GM12878 (cell line): ENCODE results near the gene CHD6. TPM values are rescaled to one million over a fixed set of nuclear protein-coding genes. Genes with fewer than 3 reads are reported as not detected.

Experiments
- ATAC-seq: fragments of 200-7000 bp; cut with Tn5 transposase; 3 replicates; pipeline ENCODE4 v1.9.1; 2020; ENCODE audit warnings: mild to moderate bottlenecking, moderate library complexity
- BruUV-seq: library from RNA; stranded (reverse); fragments of 400-500 nt; replicated peaks from 2 replicates; lab custom pipeline; 2021; lab: Mats Ljungman, UMichigan
- CTCF ChIA-PET: fragments of 300-600 bp; sonication (Branson Sonifier 250); formaldehyde crosslinking; extraction: SDS; loops from one replicate; lab custom pipeline; 2021; ENCODE audit warnings: inconsistent platforms; lab: Yijun Ruan, JAX
- POLR2A ChIA-PET: fragments of 350-600 bp; formaldehyde crosslinking; extraction: SDS; loops from one replicate; lab custom pipeline; 2021; ENCODE audit warnings: inconsistent platforms; lab: Charles Lee
- RAD21 ChIA-PET: fragments of 300-600 bp; sonication (Branson Sonifier 250); formaldehyde crosslinking; loops from one replicate; lab custom pipeline; 2023; ENCODE audit warnings: antibody characterized with exemption; ENCODE audit not compliant: unreplicated experiment; lab: Charles Lee
- SMC1A ChIA-PET: fragments of 300-600 bp; sonication (Branson Sonifier 250); formaldehyde crosslinking; loops from one replicate; lab custom pipeline; 2023; ENCODE audit not compliant: unreplicated experiment, uncharacterized antibody; lab: Charles Lee
- DNase-seq: peaks from one replicate; pipeline ENCODE4 v3.0.0-alpha.2; 2011; ENCODE audit warnings: low read depth, low spot score
- FAIRE-seq: peaks from 3 replicates; lab custom pipeline; 2011; peaks lifted over from hg19 to GRCh38; lab: Jason Lieb, UNC
- H2AFZ ChIP-seq: 2 replicates; pipeline ENCODE4 v1.6.0; 2011; ENCODE audit warnings: low read depth, low read length, control low read depth; ENCODE audit not compliant: control insufficient read depth
- H3K27ac ChIP-seq: 2 replicates; pipeline ENCODE4 v1.5.1; 2011; ENCODE audit warnings: control low read depth; ENCODE audit not compliant: control insufficient read depth, insufficient read depth
- H3K27me3 ChIP-seq, 2 experiments: replicated peaks in 1 of 2; 2 replicates each; pipeline versions ENCODE4 v1.6.0 to v1.6.1; 2011; ENCODE audit warnings: low read length in 1 of 2; ENCODE audit not compliant: control insufficient read depth in 2 of 2, insufficient read depth in 2 of 2
- H3K36me3 ChIP-seq, 2 experiments: 2 replicates each; pipeline ENCODE4 v1.5.1; 2011; ENCODE audit warnings: low read length in 1 of 2; ENCODE audit not compliant: control insufficient read depth in 2 of 2, insufficient read depth in 2 of 2
- H3K4me1 ChIP-seq: 2 replicates; pipeline ENCODE4 v1.6.1; 2011; ENCODE audit warnings: mild to moderate bottlenecking, low read length, moderate library complexity, mixed read lengths; ENCODE audit not compliant: control insufficient read depth, insufficient read depth
- H3K4me2 ChIP-seq: 2 replicates; pipeline ENCODE4 v1.6.0; 2011; ENCODE audit warnings: control low read depth; ENCODE audit not compliant: control insufficient read depth, insufficient read depth
- H3K4me3 ChIP-seq: fragments of 200-600 bp; sonication (generic); 2 replicates; pipeline ENCODE4 v1.5.1; 2016
- H3K79me2 ChIP-seq: 2 replicates; pipeline ENCODE4 v1.6.0; 2011; ENCODE audit warnings: low read length; ENCODE audit not compliant: control insufficient read depth, insufficient read depth
- H3K9ac ChIP-seq: 2 replicates; pipeline ENCODE4 v1.8.0; 2011; ENCODE audit warnings: low read length, control low read depth, mixed read lengths; ENCODE audit not compliant: control insufficient read depth, insufficient read depth
- H3K9me3 ChIP-seq: replicated peaks from 3 replicates; pipeline ENCODE4 v1.5.1; 2011; ENCODE audit warnings: mild to moderate bottlenecking, low read length; ENCODE audit not compliant: control insufficient read depth, insufficient read depth
- H4K20me1 ChIP-seq: 2 replicates; pipeline ENCODE4 v1.6.0; 2011; ENCODE audit not compliant: control insufficient read depth, insufficient read depth
- BACH1 ChIP-seq: fragments of 450-650 bp; IDR thresholded peaks from 2 replicates; pipeline ENCODE4 v1.6.1; 2017; ENCODE audit warnings: mild to moderate bottlenecking, borderline replicate concordance
- BCL11A ChIP-seq: IDR thresholded peaks from 2 replicates; pipeline ENCODE4 v1.6.1; 2011; ENCODE audit warnings: low read depth, low read length
- CBFB ChIP-seq: IDR thresholded peaks from 2 replicates; pipeline ENCODE4 v1.6.1; 2016; ENCODE audit warnings: antibody characterized with exemption, low read depth
- NFYA ChIP-seq: IDR thresholded peaks from 2 replicates; pipeline ENCODE4 v1.6.1; 2011; ENCODE audit warnings: low read depth, mild to moderate bottlenecking, low read length, improper control_type of control experiment, borderline replicate concordance
- NR2C1 ChIP-seq: fragments of 450-650 bp; IDR thresholded peaks from 2 replicates; pipeline ENCODE4 v1.6.1; 2017; ENCODE audit warnings: antibody characterized with exemption, mild to moderate bottlenecking, moderate library complexity
- RCOR1 ChIP-seq: conservative IDR thresholded peaks from 2 replicates; pipeline ENCODE4 v1.6.1; 2012; ENCODE audit warnings: low read depth, low read length, improper control_type of control experiment
- SIX5 ChIP-seq: IDR thresholded peaks from 2 replicates; pipeline ENCODE4 v1.6.1; 2011; ENCODE audit warnings: mild to moderate bottlenecking, low read depth, low read length, moderate library complexity; ENCODE audit not compliant: severe bottlenecking
- SKIL ChIP-seq: fragments of 450-650 bp; IDR thresholded peaks from 2 replicates; pipeline ENCODE4 v1.6.1; 2017; ENCODE audit warnings: mild to moderate bottlenecking, low read depth, inconsistent platforms; ENCODE audit not compliant: poor library complexity, severe bottlenecking
- TCF3 ChIP-seq: IDR thresholded peaks from 2 replicates; pipeline ENCODE4 v1.6.1; 2012; ENCODE audit warnings: low read depth, mild to moderate bottlenecking, low read length, borderline replicate concordance; ENCODE audit not compliant: insufficient read depth
- ZNF384 ChIP-seq: IDR thresholded peaks from 2 replicates; pipeline ENCODE4 v1.6.1; 2012; ENCODE audit warnings: low read depth, mild to moderate bottlenecking, low read length, improper control_type of control experiment, borderline replicate concordance
- WGBS: methylation state at CpG from one replicate; pipeline ENCODE4 v1.1.6; 2016; ENCODE audit warnings: low lambda C conversion rate; ENCODE audit not compliant: insufficient replicate concordance, insufficient coverage; ENCODE audit errors: missing lambda C conversion rate; 5-methylcytosine and 5-hydroxymethylcytosine counted together
- in situ Hi-C: fragments of 300-500 bp; cut with MboI; formaldehyde crosslinking; loops from 9 replicates; pipeline ENCODE4 v1.14.3; 2018; ENCODE audit warnings: mixed read lengths
- intact Hi-C: fragments of 100-400 bp; cut with micrococcal nuclease; formaldehyde crosslinking; loops from one replicate; pipeline ENCODE4 v1.14.2; 2022; ENCODE audit not compliant: unreplicated experiment
- polyA plus RNA-seq, 11 experiments: library from polyadenylated mRNA; depleted of rRNA in 4 of 11; unstranded in 6 of 11; stranded (reverse) in 5 of 11; fragments of >200 nt; fragmentation: Nextera tagmentation in 4 of 11; fragmentation: Illumina TruSeq in 1 of 11; extraction: Ambion mirVana in 4 of 11; extraction: Trizol in 1 of 11; gene quantifications; 1 replicate in 1 of 11; 2 replicates in 10 of 11; pipeline versions ENCODE4 v1.2.1 to v1.2.3, GENCODE V29; 2011 to 2016; ENCODE audit warnings: inconsistent platforms in 2 of 11, missing spikeins in 2 of 11, low read depth in 1 of 11
- total RNA-seq, 4 experiments: library from RNA; depleted of rRNA in 3 of 4; stranded (reverse); fragments of >200 nt in 3 of 4; fragmentation: Illumina TruSeq in 1 of 4; extraction: Trizol in 1 of 4; gene quantifications; 2 replicates each; pipeline versions ENCODE4 v1.2.1 to v1.2.3, GENCODE V29; 2013 to 2021
- TF ChIP-seq, protein P1 (sequence below): fragments of 450-650 bp; IDR thresholded peaks from 2 replicates; pipeline ENCODE4 v1.6.1; 2017; ENCODE audit warnings: mild to moderate bottlenecking, moderate library complexity

CHD6 gene
- total and polyA plus RNA-seq, 10 of the 15 experiments (the other 5 are each of a cell fraction or from before 2014, with no cell fraction given): 4.3 to 25.5 (median 17.1) TPM

- H2AFZ ChIP-seq: no peak overlapping the region
- RAD21 ChIA-PET: no interaction called here
- no peak overlapping the region for H3K27ac ChIP-seq
- H3K36me3 ChIP-seq: peaks cover 0 to 3% of the 10 kb centered on the region in 2 experiments; a peak in 1 of 4 replicates
- no peaks in the 10 kb centered on the region for H4K20me1 ChIP-seq
- SMC1A ChIA-PET: no interaction called here
- POLR2A ChIA-PET: interaction anchor here (0.6 to 0.7 kb wide), 2 partner anchors 11 to 76 kb away, joined by 3 read pairs; no protein-coding TSS in a partner anchor
- peaks cover 2% of the 10 kb centered on the region; the same call in 1 of the 2 replicates for H3K4me1 ChIP-seq
- in situ Hi-C loops: no loop called here
- no peak overlapping the region for H3K9ac ChIP-seq
- CTCF ChIA-PET: no interaction called here
- no peaks in the 10 kb centered on the region for H3K27me3 ChIP-seq
- no peak for TF ChIP-seq CBFB
- TF ChIP-seq TCF3: no peak
- TF ChIP-seq RCOR1: no peak
- no peak for TF ChIP-seq ZNF384
- no peak for TF ChIP-seq SIX5
- intact Hi-C loops: no loop called here
- H3K9me3 ChIP-seq: no peaks in the 10 kb centered on the region; the same call in 2 of the 3 replicates
- H3K4me3 ChIP-seq: no peak overlapping the region
- ATAC-seq (no peak), DNase-seq (no peak), FAIRE-seq (no peak)
- no peaks in the 10 kb centered on the region for H3K79me2 ChIP-seq
- no TSS peak for BruUV-seq
- WGBS: 99% methylated on average over 5 of the region's 5 CpGs
- H3K4me2 ChIP-seq: no peak overlapping the region
These were observed 150.5 kb downstream of the CHD6 start for GRCh38 chr20:41467690-41468089.

GRCh38 chr20:41467220-41467619 is 151.0 kb downstream of the CHD6 start:
- Histone ChIP-seq H3K79me2 (no peaks in the 10 kb centered on the region), H3K27ac (no peak overlapping the region), H2AFZ (no peak overlapping the region), H3K4me2 (no peak overlapping the region), H3K9me3 (no peaks in the 10 kb centered on the region; the same call in 2 of the 3 replicates), H3K4me3 (no peak overlapping the region), H3K4me1 (peaks cover 4% of the 10 kb centered on the region; the same call in 1 of the 2 replicates), H3K36me3 (peaks cover 0 to 3% of the 10 kb centered on the region in 2 experiments; a peak in 1 of 4 replicates), H4K20me1 (no peaks in the 10 kb centered on the region), H3K9ac (no peak overlapping the region), H3K27me3 (no peaks in the 10 kb centered on the region)
- ATAC-seq (no peak), FAIRE-seq (no peak), DNase-seq (no peak)
- WGBS: 100% methylated on average over 2 of the region's 3 CpGs
- ChIA-PET SMC1A (no interaction called here), CTCF (no interaction called here), RAD21 (no interaction called here), POLR2A (interaction anchor here (0.6 to 0.7 kb wide), 2 partner anchors 12 to 76 kb away, joined by 3 read pairs; no protein-coding TSS in a partner anchor)
- TF ChIP-seq ZNF384 (no peak), BCL11A (no peak), BACH1 (no peak), NR2C1 (no peak), SKIL (no peak), NFYA (no peak)
- TF ChIP-seq, protein P1, sequence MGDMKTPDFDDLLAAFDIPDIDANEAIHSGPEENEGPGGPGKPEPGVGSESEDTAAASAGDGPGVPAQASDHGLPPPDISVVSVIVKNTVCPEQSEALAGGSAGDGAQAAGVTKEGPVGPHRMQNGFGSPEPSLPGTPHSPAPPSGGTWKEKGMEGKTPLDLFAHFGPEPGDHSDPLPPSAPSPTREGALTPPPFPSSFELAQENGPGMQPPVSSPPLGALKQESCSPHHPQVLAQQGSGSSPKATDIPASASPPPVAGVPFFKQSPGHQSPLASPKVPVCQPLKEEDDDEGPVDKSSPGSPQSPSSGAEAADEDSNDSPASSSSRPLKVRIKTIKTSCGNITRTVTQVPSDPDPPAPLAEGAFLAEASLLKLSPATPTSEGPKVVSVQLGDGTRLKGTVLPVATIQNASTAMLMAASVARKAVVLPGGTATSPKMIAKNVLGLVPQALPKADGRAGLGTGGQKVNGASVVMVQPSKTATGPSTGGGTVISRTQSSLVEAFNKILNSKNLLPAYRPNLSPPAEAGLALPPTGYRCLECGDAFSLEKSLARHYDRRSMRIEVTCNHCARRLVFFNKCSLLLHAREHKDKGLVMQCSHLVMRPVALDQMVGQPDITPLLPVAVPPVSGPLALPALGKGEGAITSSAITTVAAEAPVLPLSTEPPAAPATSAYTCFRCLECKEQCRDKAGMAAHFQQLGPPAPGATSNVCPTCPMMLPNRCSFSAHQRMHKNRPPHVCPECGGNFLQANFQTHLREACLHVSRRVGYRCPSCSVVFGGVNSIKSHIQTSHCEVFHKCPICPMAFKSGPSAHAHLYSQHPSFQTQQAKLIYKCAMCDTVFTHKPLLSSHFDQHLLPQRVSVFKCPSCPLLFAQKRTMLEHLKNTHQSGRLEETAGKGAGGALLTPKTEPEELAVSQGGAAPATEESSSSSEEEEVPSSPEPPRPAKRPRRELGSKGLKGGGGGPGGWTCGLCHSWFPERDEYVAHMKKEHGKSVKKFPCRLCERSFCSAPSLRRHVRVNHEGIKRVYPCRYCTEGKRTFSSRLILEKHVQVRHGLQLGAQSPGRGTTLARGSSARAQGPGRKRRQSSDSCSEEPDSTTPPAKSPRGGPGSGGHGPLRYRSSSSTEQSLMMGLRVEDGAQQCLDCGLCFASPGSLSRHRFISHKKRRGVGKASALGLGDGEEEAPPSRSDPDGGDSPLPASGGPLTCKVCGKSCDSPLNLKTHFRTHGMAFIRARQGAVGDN: no peak
- in situ Hi-C loops (no loop called here), intact Hi-C loops (no loop called here)
- no TSS peak for BruUV-seq
